UCSD-AML1 (cell line): ENCODE results near the gene P2RX2.

Experiments
- DNase-seq: peaks from one replicate; lab custom pipeline; 2025; ENCODE audit not compliant: unreplicated experiment; lab: John Stamatoyannopoulos, UW

The P2RX2 gene

DNA sequence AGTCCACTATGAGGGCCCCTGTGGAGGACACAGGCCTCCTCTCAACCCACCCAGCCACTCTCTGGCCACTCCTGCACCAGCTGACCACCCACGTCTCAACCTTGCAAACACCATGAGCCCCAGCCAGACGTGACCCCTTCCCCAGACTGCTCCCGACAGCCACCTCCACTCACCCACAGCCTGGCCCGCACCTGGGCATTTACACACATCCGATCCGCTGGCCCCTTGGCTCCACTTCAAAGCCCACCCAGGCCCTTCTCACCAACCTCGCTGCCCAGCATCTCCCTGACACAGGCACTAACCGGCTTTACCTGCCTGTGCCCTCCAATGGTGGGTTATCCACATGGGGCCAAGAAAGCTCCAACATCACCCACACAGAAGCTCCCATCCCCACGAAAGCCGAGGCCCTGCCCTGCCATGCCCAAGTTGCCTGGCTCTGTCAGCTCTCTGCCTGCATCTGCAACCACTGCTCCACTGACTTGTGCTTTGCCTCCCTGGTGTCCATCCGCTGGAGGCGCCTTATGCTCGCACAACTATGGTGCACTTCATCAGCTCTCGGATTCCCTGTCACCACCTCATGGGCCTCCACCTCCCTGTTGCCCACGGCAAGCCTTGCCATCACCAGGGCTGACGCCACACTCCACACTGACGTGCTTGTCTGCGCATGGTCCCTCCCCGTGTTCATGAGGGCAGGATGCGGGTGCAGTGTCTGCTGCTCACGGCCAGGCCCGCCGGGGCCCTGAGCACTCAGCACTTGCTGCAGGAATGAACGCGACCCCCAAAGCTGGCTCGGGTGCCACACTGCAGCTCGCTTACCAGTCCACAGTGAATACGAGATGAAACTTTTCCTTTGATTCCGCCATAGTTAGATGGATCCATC lies 16.7 kb downstream of the P2RX2 start:
- DNase-seq = no peak

DNA sequence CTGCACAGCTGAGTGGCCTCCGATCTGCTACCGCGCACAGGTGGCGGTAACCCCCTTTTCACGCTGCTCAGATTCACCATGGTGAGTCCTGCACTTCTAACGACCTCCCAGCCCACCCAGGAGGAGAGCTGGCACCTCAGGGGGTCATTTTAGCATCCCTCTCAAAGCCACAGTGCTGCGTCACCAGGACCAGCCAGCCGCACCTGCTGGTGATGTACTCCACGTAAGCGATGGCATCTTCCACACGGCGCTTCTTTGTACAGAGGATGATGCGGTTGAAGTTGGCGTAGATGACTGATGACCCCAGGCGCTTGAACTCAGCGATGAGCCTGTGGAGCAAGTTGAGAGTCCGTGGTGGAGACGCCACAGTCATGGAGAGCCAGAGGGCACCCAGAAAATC lies 19.2 kb downstream of the P2RX2 start:
- DNase-seq = no peak

DNA sequence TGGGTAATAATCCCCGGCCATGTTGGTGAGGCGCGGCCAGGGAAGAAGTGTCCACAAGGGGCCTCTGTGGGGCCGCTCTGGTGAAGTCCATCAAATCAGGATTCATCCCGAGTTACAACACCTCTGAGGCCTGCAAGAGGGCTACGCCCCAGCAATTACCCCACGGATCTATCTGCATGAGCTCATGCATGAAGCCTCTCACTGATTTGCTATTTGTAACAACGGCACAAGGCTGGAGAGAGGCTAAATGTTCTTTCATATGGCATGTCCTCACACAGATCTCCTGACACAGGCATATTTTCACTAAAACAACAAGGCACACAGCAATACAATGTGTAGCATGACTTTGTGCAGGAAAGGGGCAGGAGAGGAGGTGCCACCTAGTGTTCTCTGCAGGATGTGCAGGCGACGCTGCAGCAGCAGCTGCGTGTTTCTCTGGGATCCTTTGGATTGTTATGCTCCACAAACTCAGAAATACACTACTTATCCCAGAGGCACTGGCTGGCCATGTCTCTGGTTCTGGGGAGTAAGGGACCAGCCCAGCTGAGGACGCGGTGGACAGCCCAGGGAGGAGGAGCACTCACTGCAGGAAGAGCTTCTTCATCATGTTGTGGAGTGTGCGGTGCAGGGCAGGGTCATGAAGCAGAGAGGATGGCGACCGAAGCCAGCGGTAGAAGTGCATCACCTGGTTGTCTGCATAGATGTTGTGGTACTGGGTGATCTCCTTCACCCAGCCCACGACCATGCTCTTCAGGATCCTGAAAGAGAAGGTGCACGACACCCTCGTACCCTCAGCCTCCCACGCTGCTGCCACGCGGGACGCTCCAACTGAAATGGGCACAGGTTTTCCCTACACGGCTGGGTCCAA lies 20.2 kb downstream of the P2RX2 start:
- peak; percentile 28 for DNase-seq

DNA sequence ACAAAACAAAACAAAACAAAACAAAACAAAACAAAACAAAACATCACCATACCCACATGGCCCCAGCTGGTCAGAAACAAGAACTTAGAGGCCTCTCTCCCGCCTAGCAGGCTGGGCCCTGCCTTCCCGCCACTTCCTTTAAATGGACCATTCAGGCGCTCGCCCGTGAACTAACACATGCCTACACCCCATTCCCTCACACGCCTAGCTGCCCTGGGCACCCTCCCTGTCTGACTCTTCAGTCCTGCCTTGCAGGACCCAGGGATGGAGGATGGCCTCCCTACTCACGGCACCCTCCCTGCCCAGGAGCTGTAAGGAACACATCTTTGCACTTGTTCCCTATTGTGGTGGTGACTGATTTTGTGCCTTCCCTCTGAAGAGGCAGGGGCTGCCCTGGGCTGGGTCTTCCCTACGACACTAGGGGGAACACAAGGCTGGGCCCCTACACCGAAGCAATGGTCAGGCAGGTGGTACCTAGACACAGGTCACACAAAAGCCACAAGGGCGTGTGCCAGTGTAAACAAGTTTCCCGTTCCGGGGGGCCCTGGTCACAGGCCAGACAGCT lies 21.5 kb downstream of the P2RX2 start:
- no peak for DNase-seq

DNA sequence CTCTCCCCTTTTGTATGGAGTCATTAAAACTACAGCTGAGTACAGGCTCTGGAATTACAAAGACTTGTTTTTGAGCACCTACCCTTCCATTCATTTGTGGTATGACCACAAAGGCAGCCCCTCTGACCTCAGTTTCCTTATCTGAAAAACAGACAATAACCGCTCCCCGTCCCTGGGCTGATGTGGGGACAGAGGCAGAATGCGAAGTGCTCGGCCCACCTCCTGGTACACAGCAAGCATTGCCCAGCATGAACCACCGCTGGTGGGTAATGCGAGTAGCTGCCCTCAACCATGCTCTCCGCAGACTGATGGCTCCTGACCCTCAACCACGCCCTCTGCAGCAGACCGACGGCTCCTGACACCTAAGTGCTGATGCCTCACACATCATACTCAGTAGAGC lies 22.4 kb downstream of the P2RX2 start:
- no peak for DNase-seq

DNA sequence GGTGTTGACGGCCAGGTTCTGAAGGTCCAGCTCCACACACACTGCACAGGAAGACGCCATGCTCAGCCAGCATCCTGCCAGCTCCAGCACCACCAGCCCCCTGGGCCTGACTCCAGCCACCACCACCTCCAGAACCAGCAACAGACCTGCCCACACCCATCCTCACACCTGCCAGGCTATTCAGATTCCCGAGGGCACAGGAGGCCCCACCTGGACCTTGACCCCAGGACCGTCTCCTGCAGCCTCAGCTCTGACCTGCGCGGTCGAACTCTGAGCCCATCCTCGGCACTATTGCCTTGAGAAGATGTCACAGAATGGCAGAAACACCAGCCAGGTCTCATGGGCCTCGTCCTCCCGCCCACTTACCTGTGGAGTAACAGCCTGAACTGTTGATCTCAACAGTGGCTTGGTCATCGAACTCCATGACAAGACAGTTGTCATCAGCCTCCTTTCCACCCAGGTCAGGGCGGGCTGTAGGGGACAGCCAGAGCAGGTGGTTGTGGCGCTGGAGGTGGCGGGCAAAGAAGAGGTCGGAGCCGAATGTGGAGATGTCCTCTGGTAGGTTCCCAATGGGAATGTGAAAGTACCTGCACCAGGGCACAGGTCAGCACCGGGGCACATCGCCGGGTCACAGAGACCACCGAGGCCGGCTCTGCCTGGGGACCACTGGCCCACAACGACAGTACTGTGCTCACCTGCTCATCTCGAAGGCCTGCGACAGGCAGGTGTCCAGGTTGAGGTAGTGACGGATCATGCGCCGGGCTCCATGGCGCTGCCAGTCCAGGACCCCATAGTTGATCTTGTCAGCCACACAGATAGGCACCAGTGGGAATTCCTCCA lies 23.5 kb downstream of the P2RX2 start:
- no peak for DNase-seq

DNA sequence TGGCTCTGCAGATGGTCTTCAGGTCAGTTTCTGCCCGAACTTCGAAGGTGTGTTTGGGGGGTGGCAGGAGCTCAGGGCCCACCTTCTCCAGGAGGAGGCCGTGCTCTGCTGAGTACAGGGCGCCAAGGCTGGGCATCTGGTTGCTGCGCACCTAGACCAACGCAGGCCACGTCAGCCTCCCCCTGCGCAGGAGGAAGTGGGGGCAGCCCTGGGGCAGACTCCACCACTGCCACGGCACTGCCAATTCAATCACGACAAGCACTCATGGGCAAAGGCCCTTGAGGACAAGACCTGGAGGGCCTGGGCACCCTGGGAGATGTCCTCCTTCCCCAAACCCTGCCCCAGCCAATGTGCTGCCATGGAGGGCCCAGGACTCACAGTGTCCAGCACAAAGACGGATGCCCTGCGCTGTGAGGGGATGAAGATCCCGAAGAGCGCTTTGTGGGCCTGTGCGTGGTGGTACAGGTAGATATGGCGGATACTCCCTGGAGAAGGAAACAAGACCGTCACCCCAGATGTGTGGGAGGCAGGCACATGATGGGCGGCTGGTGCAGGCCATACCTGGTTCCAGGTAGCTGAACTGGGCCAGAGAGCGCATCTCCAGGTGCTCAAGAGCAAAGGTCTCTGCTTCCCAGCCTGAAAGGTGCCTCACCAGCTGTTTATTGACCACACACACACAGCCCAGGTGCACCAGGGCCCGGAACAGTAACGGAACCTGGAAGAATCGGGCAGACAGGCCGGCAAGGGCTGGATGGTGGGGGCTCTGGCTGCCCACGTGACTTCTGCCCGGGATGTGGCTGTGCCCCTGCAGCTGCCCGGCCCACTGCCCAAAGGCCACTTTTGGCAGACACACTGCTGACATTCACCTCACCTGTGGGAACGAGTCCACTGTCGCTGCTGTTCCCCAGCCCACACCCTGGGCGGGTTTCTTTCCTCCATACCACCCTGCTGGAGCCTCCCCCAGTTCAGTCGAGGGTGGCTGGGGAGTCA lies 24.6 kb downstream of the P2RX2 start:
- no peak for DNase-seq

DNA sequence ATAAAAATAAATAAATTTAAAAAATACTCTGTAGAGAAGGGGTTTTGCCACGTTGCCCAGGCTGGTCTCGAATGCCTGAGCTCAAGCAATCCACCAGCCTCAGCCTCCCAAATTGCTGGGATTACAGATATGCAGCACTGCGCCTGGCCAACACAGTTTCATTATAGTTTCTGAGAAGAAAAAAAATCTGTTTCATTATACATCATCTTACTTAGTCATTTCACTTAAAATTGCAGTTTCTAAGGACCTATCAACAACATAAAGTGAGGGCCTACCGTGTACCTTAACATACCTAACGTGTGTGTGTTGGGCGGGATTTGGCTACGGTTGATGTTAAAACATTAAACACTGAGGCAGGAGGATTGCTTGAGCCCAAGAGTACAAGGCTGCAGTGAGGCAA lies 28.3 kb downstream of the P2RX2 start:
- no peak for DNase-seq

DNA sequence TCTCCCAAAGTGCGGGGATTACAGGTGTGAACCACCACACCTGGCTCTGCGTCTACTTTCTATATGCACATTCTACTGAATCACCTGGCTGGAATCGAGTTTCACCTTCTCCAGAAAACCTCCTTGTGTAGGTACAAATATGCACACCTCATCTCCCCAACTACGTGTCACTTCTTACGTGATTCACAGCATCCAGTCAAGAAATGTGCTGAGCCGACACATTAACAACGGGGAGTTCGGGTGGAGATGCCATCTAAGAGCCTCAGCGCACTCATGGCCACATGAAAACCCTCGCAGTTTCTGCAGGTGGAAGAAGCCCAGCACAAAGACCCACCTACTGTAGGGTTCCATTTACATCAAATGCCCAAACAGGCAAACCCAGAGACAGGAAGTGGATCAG lies 29.3 kb downstream of the P2RX2 start:
- no peak for DNase-seq

DNA sequence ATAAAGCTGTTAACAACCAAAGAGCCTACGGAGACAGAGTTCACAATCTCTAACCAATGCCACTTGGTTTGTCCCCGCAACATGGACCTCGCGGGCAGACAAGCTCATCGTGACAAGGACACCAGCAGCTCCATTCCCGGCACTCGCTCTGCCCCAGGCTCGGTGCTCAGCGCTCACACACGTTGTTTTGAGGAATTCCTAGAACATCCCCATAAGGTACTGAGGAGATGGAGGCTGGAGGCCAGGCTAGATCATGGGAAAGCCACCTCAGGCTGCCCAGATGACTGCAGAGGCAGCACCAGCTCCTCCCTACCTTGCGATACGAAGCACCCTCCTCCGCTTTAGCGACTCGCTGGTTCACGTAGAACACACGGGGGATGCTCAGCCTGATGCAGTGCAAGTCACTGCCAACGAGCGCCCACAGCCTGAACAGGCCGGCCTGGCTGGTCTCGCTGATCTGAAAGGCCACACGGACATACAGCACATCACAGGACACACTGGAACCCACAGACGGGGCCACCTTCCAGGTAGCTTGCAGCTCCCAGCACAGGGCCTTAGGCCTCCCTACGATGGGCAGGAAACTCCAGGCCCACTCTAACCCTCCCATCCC lies 30.1 kb downstream of the P2RX2 start:
- DNase-seq = no peak

DNA sequence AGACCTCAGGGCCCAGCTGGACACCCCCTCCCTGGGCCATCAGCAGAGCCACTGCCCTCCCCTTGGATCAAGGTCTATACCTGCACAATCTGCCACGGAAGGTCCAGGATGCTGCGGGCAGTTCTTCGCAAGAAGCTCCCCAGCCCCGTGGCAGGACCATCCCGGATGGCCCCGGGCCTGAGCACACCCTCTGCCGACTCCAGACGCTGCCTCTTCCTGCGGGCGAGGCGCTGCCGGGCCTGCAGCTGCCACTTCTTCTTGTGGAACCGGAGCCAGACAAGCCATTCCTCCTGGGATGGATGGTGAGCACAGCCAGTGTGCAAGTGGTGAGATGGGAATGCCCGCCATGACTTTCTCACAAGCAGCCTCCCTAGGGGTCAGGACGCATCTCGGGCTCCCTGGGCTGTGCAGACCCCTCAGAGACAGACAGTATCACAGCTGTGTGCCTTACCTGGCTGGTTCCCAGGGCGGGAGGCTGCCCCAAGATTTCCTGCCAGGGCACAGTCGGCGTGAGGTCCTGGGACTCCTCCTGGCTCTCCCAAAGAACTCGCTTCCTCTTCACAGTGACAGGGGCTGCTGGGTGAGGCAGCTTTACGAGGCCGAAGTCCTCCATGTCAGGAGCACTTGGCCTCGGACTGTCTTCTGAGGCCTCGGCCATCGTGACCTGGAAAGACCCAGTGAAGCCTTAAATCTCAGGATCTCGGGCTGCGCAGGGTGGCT lies 30.8 kb downstream of the P2RX2 start:
- no peak for DNase-seq

DNA sequence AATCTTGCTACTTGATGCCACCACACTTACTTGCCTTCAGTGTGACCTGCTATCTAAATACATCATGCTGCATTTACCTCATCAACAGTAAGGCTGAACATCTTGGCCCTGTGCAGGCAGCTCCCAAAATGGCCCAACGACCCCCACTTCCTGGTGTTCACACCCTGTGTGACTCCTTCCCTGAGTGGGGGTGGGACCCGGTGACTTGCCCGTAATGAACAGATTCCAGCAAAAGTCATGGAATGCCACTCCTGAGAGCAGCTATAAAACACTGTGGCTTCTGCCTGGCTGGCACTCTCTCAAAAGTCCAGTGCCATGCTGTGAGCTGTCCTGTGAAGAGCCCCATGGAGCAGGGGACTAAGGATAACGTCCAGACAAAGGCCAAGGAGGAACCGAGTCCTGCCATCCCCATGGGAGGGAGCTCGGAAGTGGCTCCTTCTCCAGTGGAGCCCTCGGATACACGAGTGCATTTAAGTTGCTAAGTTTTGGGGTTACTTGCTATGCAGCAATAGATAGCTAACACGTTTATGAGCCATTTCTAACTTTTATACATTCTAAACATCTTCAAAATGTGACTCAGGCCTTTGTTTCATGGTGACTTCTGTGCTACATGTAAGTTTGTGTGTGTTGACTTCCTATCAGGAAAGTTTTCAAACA lies 33.0 kb downstream of the P2RX2 start:
- no peak for DNase-seq

DNA sequence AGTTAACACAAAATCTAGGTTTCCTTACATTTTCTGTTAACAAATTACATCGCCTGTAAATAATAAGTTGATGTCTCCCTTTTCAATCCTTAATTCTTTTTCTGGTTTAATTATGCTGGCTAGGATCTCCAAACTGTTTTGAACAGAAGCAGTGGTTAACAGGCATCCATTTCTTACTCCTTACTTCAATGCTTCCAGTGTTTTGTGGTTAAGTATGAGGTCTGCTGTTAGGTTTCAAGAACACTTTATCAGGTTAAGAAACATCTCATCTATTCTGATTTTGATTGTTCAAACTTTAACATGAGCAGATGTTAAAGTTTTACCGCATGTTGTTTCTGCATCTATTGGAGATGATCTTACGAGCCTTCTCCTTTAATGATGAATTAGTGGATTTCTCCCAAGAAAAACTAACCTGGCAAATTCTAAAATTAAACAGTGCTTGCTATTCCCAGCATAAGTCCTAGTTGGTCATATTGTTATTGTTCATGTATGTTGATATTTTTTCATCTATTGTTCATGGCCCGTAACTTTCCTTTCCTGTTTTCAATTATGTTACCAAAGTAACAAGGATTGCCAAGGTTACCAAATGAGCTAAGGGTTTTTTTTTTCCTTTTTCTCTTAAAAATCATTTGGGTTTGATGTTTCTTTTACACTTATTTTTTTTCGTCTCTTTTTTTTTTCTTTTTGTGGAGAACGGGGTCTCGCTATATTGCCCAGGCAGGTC lies 35.2 kb downstream of the P2RX2 start:
- no peak for DNase-seq

DNA sequence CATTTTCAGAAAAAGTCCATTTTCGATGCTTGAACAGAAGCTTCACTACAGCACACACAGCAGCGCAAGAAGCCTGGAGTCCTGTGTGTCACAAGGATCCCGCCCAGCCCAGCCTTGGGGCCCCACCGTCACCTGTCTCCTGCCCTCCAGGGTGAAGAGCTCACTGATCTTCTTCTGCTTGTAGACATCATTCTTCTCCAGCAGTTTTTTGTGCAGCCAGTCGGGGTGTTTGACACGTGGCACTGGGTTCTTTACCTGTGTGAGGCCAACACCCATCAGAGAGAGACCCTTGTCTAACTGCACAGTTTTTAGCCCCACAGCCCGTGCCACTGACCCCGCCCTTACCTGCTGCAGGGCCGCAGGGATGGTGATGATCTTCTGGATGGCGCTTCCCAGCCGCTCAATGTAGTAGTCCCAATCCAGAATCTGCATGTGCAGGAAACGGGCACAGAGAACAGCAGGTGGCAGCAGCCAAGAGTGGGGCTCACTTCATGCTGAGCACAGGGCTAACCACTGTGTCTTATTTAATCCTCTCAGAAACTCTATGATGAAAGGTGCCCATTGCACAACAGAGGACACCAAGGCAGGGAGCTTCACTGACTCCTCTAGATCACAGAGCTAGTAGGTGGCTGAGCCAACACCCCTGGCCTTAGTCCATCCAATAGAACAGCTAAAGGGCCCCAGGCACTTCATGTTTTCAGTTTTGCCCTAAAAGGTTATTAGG lies 38.6 kb downstream of the P2RX2 start:
- no peak for DNase-seq

DNA sequence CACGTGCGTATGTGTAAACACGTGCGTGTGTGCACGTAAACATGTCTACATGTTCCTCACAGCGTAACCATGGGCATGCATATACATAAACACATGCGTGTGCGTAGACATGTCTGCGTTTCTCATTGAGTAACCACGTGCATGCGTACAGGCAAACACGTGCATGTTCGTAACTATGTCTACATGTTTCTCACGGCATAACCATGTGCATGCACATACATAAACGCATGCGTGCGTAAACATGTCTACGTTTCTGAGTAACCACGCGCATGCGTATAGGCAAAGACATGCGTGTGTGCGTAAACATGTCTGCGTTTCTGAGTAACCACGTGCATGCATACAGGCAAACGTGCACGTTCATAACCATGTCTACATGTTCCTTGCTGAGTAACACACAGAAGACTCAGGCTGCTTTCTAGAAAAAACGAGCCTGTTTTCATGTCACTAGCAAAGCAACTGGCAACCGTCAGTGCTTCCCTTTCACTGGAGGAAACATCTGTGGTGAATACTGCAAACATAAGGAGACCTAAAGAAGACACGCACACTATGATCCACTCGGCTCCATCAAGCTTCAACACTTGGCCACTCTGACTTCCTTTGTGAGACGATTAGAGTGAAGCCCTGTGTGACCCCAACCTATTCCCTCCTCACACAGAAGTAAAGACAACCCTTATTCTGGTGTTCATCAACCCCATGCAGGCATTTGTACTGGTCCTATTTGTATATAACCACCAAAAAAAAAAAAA lies 39.7 kb downstream of the P2RX2 start:
- no peak for DNase-seq

DNA sequence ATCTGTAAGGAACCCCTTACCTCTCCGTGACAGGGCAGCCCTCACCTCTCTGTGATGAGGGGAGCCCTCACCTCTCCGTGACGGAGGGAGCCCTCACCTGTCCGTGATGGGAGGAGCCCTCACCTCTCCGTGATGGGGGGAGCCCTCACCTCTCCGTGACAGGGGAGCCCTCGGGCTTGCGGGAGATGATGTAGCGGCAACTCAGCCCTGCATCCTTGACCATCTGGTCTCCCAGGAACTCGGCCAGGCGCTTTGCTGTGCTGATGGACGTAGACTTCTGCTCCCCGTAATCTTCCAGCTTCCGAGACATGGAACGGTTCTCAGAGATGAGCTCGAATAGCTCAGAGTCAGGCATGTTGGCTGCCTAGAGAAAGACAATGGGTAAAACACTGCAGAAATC lies 40.6 kb downstream of the P2RX2 start:
- no peak for DNase-seq
